Skeletal muscle cell (primary cell): ENCODE measurements around the gene CRYGC.
"Not testable (repeated sequence)": the region's sequence is repeated elsewhere in the genome, so short reads cannot be mapped to it uniquely, and the experiment has no call there.

Experiments used
- DNase-seq: peaks from one replicate; pipeline ENCODE4 v3.0.0-alpha.2; 2010; ENCODE audit warnings: low read depth
- H3K4me3 ChIP-seq: 2 replicates; pipeline ENCODE4 v1.5.1; 2011; ENCODE audit warnings: low read depth, mild to moderate bottlenecking, control low read depth, low read length, moderate library complexity

Gene CRYGC

GRCh38 chr2:208098701-208099100 lies 30.9 kb downstream of the CRYGC start:
- not testable (repeated sequence) for H3K4me3 ChIP-seq, DNase-seq

GRCh38 chr2:208098267-208098666 lies 31.4 kb downstream of the CRYGC start:
- DNase-seq = no peak
- H3K4me3 ChIP-seq = no peak overlapping the region

GRCh38 chr2:208097801-208098200 lies 31.8 kb downstream of the CRYGC start:
- no peak overlapping the region for H3K4me3 ChIP-seq
- DNase-seq = no peak

GRCh38 chr2:208097313-208097712 lies 32.3 kb downstream of the CRYGC start:
- no peak overlapping the region for H3K4me3 ChIP-seq

GRCh38 chr2:208096080-208096479 lies 33.5 kb downstream of the CRYGC start:
- no peak for DNase-seq
- H3K4me3 ChIP-seq = no peak overlapping the region

More at GRCh38 chr2:208097313-208097712, 32.3 kb downstream of the CRYGC start:
- DNase-seq = no peak

- DNase-seq = no peak
- no peak overlapping the region for H3K4me3 ChIP-seq
Observed at GRCh38 chr2:208093128-208093527, 36.5 kb downstream of the CRYGC start.

GRCh38 chr2:208092093-208092832 lies 37.4 kb downstream of the CRYGC start:
- H3K4me3 ChIP-seq = no peak overlapping the region
- no peak for DNase-seq

- DNase-seq = no peak
- no peak overlapping the region for H3K4me3 ChIP-seq
Observed at GRCh38 chr2:208090420-208090819, 39.2 kb downstream of the CRYGC start.

- H3K4me3 ChIP-seq = no peak overlapping the region
- no peak for DNase-seq
Observed at GRCh38 chr2:208086029-208086428, 43.6 kb downstream of the CRYGC start.

GRCh38 chr2:208083807-208084206 lies 45.8 kb downstream of the CRYGC start:
- no peak overlapping the region for H3K4me3 ChIP-seq
- no peak for DNase-seq
